HS-27A (cell line): ENCODE measurements around the gene SPEG.

Experiments
- DNase-seq: peaks from one replicate; pipeline ENCODE4 v3.0.0-alpha.2; 2012; ENCODE audit warnings: low read depth, missing footprints

Gene SPEG

DNA sequence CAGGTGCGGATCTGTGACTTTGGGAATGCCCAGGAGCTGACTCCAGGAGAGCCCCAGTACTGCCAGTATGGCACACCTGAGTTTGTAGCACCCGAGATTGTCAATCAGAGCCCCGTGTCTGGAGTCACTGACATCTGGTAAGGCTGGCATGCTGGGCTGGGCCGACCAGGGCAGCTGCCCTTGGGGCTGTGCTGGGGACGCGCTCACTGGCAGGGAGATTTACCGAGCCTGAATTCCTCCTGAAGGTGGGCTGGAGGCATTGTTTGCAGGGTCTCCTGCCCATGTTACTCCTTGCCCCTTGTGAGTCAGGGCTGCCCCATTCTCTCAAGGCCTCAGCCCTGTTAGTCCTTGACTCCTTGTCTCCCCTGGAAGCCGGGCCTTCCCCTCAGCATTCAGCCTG is 45.4 kb downstream of the SPEG start:
- DNase-seq = no peak

- DNase-seq = no peak
Measured at GRCh38 chr2:219482674-219483405, 48.2 kb downstream of the SPEG start.

DNA sequence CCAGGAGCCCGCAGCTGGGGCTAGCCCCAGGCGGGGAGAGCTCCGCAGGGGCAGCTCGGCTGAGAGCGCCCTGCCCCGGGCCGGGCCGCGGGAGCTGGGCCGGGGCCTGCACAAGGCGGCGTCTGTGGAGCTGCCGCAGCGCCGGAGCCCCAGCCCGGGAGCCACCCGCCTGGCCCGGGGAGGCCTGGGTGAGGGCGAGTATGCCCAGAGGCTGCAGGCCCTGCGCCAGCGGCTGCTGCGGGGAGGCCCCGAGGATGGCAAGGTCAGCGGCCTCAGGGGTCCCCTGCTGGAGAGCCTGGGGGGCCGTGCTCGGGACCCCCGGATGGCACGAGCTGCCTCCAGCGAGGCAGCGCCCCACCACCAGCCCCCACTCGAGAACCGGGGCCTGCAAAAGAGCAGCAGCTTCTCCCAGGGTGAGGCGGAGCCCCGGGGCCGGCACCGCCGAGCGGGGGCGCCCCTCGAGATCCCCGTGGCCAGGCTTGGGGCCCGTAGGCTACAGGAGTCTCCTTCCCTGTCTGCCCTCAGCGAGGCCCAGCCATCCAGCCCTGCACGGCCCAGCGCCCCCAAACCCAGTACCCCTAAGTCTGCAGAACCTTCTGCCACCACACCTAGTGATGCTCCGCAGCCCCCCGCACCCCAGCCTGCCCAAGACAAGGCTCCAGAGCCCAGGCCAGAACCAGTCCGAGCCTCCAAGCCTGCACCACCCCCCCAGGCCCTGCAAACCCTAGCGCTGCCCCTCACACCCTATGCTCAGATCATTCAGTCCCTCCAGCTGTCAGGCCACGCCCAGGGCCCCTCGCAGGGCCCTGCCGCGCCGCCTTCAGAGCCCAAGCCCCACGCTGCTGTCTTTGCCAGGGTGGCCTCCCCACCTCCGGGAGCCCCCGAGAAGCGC is 49.1 kb downstream of the SPEG start:
- no peak for DNase-seq

DNA sequence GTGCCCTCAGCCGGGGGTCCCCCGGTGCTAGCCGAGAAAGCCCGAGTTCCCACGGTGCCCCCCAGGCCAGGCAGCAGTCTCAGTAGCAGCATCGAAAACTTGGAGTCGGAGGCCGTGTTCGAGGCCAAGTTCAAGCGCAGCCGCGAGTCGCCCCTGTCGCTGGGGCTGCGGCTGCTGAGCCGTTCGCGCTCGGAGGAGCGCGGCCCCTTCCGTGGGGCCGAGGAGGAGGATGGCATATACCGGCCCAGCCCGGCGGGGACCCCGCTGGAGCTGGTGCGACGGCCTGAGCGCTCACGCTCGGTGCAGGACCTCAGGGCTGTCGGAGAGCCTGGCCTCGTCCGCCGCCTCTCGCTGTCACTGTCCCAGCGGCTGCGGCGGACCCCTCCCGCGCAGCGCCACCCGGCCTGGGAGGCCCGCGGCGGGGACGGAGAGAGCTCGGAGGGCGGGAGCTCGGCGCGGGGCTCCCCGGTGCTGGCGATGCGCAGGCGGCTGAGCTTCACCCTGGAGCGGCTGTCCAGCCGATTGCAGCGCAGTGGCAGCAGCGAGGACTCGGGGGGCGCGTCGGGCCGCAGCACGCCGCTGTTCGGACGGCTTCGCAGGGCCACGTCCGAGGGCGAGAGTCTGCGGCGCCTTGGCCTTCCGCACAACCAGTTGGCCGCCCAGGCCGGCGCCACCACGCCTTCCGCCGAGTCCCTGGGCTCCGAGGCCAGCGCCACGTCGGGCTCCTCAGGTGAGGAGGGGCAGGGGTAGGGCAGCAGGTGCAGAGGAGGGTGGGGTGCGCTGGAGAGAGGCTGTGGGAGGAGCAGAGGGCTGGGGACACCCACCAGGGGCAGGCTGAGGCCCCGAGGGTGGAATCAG is 49.9 kb downstream of the SPEG start:
- no peak for DNase-seq

DNA sequence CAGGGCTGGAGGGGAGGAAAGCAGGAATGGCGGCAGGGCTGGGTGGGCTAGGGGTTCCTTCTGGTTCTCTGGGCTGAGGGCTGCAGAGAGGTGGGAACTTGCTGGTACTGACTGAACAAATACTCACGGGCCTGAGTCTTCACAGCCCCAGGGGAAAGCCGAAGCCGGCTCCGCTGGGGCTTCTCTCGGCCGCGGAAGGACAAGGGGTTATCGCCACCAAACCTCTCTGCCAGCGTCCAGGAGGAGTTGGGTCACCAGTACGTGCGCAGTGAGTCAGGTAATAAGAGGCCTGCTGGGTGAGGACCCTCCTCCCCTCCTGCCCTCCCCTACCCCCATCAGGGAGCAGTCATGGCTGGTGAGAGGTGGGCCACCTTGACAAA is 50.5 kb downstream of the SPEG start:
- no peak for DNase-seq

GRCh38 chr2:219486380-219486959 is 51.8 kb downstream of the SPEG start:
- DNase-seq = no peak

DNA sequence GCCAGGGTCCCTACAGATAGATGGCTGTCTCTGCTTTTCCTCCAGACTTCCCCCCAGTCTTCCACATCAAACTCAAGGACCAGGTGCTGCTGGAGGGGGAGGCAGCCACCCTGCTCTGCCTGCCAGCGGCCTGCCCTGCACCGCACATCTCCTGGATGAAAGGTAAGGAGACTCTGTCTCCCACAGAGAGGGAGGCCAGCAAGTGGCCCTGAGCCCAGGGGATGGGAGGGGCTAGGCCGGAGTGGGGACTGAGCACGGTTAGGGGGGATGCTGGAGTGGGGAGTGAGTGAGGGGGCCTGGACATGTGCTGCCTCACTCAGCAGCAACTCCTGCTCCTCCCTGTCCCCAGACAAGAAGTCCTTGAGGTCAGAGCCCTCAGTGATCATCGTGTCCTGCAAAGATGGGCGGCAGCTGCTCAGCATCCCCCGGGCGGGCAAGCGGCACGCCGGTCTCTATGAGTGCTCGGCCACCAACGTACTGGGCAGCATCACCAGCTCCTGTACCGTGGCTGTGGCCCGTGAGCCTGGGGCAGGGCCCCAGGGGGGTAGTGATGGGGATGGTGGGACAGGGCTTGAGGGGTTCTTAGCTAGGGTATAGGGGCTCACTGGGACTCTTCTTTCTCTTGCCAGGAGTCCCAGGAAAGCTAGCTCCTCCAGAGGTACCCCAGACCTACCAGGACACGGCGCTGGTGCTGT is 53.7 kb downstream of the SPEG start:
- DNase-seq = no peak

DNA sequence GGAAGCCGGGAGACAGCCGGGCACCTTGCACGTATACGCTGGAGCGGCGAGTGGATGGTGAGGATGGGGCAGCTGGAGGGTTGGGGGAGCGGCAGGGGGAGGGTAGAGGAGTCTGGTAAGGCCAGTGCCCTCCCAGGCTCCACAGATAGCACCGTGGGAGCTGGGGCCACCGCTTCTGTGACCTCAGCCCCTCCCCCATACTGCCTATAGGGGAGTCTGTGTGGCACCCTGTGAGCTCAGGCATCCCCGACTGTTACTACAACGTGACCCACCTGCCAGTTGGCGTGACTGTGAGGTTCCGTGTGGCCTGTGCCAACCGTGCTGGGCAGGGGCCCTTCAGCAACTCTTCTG is 54.2 kb downstream of the SPEG start:
- DNase-seq = no peak

- no peak for DNase-seq
Measured at GRCh38 chr2:219489315-219489714, 54.7 kb downstream of the SPEG start.

GRCh38 chr2:219490186-219490585 is 55.5 kb downstream of the SPEG start:
- DNase-seq = no peak

DNA sequence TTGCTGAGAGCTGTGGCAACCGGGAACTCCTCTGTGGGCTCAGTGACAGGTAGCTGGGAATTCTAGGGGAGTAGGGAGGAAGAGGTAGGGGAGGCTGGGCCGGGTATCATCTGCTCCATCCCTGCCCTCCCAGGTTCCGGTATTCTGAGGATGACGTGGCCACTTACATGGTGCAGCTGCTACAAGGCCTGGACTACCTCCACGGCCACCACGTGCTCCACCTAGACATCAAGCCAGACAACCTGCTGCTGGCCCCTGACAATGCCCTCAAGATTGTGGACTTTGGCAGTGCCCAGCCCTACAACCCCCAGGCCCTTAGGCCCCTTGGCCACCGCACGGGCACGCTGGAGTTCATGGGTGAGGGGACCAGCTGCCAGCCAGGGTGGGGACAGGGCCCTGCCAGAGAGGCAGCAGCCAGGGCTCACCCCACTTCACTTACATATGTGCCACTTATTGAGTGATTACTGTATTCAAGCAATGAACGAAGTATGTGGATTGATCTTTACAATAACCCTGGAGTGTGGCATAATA is 56.0 kb downstream of the SPEG start:
- no peak for DNase-seq

GRCh38 chr2:219491278-219491963 is 56.8 kb downstream of the SPEG start:
- DNase-seq = no peak

- DNase-seq = no peak
Measured at GRCh38 chr2:219492575-219492974, 57.9 kb downstream of the SPEG start.

DNA sequence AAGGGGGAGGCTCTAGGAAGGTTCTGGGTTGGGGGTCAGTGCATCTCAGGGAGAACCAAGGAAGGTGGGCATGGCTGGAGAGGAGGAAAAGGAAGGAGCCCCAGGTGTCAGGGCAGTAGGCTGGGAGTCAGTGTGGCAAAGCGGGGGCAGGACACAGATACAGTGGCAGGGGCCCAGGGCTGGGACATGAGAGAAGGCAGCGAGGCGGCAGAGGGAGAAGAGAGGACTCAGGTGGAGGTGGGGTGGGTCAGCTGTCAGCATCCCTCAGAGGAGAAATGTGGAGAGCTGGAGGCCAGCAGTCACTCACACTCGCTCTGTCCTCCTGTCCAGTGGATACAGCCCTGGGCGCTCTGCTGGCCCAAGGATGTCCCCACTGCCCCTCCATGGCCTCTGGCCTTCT is 58.4 kb downstream of the SPEG start:
- DNase-seq = no peak

GRCh38 chr2:219494952-219495530 is 60.4 kb downstream of the SPEG start:
- no peak for DNase-seq

- DNase-seq = no peak
Measured at GRCh38 chr2:219495531-219496122, 61.0 kb downstream of the SPEG start.

GRCh38 chr2:219496247-219496824 is 61.7 kb downstream of the SPEG start:
- no peak for DNase-seq

DNA sequence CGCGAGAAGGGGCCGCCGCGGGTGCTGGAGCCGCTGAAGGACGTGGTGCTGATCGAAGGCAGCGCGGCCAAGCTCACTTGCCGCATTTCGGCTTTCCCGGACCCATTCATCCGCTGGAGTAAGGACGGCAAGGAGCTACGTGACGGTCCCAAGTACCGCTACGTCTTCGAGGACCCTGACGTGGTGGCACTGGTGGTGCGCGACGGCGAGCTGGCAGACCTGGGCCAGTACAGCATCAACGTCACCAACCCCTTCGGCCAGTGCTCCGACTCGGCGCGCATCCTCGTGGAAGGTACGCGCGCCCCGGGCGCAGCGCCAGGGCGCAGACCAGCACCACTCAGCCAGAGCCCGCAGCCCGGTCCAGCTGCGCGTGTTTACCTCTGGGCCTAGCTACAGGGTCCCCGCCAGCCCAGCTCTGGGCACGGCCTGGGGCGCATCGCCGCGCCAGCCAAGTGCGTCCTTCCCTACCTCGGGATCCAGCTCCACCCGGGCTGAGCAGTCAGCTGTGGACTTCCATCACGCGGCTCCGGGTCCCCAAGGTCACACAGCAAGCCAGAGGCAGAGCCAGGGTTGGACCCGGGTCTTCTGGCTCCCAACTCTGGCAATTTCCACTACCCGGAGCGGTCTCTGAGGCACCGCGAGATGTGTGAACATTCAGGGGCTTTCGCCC is 62.3 kb downstream of the SPEG start:
- DNase-seq = no peak
